Activated CD4-positive, alpha-beta T cell treated with anti-CD3 and anti-CD28 coated beads for 36 hours (primary cell): ENCODE measurements around the gene ARSI. TPM values are rescaled to one million over a fixed set of nuclear protein-coding genes. Genes with fewer than 3 reads are reported as not detected.

Source experiments
- ATAC-seq: fragments of 200-7000 bp; cut with Tn5 transposase; one replicate; pipeline ENCODE4 v1.10.0; 2021; ENCODE audit warnings: mild to moderate bottlenecking, moderate library complexity
- CTCF ChIA-PET: fragments of 350-600 bp; sonication (Branson Sonifier 250); formaldehyde crosslinking; loops from one replicate; lab custom pipeline; 2021; ENCODE audit warnings: antibody characterized with exemption; lab: Charles Lee
- POLR2A ChIA-PET: fragments of 350-600 bp; sonication (Branson Sonifier 250); formaldehyde crosslinking; loops from one replicate; lab custom pipeline; 2021; ENCODE audit warnings: antibody characterized with exemption, inconsistent platforms; lab: Charles Lee
- DNase-seq: peaks from one replicate; pipeline ENCODE4 v3.0.0-alpha.2; 2020
- H3K27ac Mint-ChIP-seq: one replicate; pipeline ENCODE4 v1.8.0; 2021; ENCODE audit warnings: mixed read lengths
- H3K27me3 Mint-ChIP-seq: one replicate; pipeline ENCODE4 v1.8.0; 2021; ENCODE audit warnings: mixed read lengths
- H3K36me3 Mint-ChIP-seq: one replicate; pipeline ENCODE4 v1.8.0; 2021; ENCODE audit warnings: low read depth, mixed read lengths
- H3K4me1 Mint-ChIP-seq: one replicate; pipeline ENCODE4 v1.8.0; 2021; ENCODE audit warnings: mixed read lengths
- H3K4me3 Mint-ChIP-seq: one replicate; pipeline ENCODE4 v1.8.0; 2021; ENCODE audit warnings: mild to moderate bottlenecking, moderate library complexity, mixed read lengths
- H3K9me3 Mint-ChIP-seq: one replicate; pipeline ENCODE4 v1.8.0; 2021; ENCODE audit warnings: low read depth, mixed read lengths
- intact Hi-C, 2 experiments: fragments of 100-400 bp; cut with DNase I in 1 of 2; cut with micrococcal nuclease in 1 of 2; formaldehyde crosslinking; loops; one replicate each; pipeline versions ENCODE4 v1.14.2 to v1.15.1; 2022 to 2024; cut with DNase I, micrococcal nuclease
- total RNA-seq, 2 experiments: library from RNA; stranded (reverse); gene quantifications; one replicate each; pipeline ENCODE4 v1.2.3, GENCODE V29; 2021

The ARSI gene
- total RNA-seq, 2 experiments from 2014 or later = not detected

- H3K9me3 Mint-ChIP-seq = no peaks in the 10 kb centered on the region
- H3K4me1 Mint-ChIP-seq = no peaks in the 10 kb centered on the region
- DNase-seq (no peak), ATAC-seq (peak; percentile 36)
- no peak overlapping the region for H3K27ac Mint-ChIP-seq
- intact Hi-C loops = no loop called here
- ChIA-PET POLR2A (no interaction called here), CTCF (no interaction called here)
- no peak overlapping the region for H3K4me3 Mint-ChIP-seq
- H3K27me3 Mint-ChIP-seq = peaks cover 2% of the 10 kb centered on the region
- no peaks in the 10 kb centered on the region for H3K36me3 Mint-ChIP-seq
Measured at GRCh38 chr5:150263801-150264621, 38.7 kb downstream of the ARSI start.

DNA sequence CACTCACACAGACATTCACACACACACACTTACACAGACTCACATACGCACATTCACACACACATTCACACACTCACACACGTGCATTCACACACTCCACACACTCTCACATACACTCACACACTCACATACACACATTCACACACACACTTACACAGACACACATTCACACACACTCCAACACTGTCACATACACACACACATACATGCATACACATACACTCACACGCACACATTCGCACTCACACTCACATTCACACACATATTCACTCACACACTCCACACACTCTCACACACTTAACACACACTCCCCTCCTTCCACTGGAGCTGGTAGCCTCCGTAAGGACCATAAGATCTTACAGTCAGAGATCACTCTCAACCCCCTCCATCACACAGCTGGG lies 39.3 kb downstream of the ARSI start:
- CTCF ChIA-PET = no interaction called here
- no peaks in the 10 kb centered on the region for H3K36me3 Mint-ChIP-seq
- no peak overlapping the region for H3K4me3 Mint-ChIP-seq
- no peak overlapping the region for H3K27ac Mint-ChIP-seq
- POLR2A ChIA-PET = no interaction called here
- H3K27me3 Mint-ChIP-seq = peaks cover 2% of the 10 kb centered on the region
- no peaks in the 10 kb centered on the region for H3K9me3 Mint-ChIP-seq
- ATAC-seq (no peak), DNase-seq (no peak)
- H3K4me1 Mint-ChIP-seq = no peaks in the 10 kb centered on the region
- intact Hi-C loops = no loop called here

DNA sequence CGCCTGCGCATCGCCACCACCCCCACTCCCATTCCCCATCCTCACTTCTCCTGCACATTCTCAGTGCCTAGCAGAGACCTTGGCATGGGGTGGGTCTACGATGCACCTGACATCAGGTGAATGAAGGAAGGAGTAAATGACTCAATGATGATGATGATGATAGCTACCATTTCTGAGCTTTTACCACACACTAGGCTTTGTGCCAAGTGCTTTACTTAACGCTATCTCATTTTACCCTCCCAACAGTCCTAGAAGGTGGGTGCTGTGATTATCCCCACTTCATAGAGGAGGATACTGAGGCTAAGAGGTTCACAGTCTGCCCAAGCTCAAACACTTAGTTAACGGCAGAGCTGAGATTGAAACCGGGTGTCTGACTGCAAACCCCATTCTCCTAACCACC lies 40.2 kb downstream of the ARSI start:
- Mint-ChIP-seq H3K27ac (no peak overlapping the region), H3K9me3 (no peaks in the 10 kb centered on the region), H3K4me1 (no peaks in the 10 kb centered on the region), H3K4me3 (no peak overlapping the region), H3K27me3 (peaks cover 2% of the 10 kb centered on the region), H3K36me3 (no peaks in the 10 kb centered on the region)
- ATAC-seq (no peak), DNase-seq (no peak)
- intact Hi-C loops = no loop called here
- ChIA-PET CTCF (interaction anchor here (1.0 to 1.3 kb wide), 2 partner anchors 13 kb away, joined by 3 to 7 read pairs; no protein-coding TSS in a partner anchor), POLR2A (no interaction called here)

GRCh38 chr5:150261231-150261630 lies 41.5 kb downstream of the ARSI start:
- ChIA-PET CTCF (no interaction called here), POLR2A (no interaction called here)
- Mint-ChIP-seq H3K27me3 (peaks cover 2% of the 10 kb centered on the region), H3K9me3 (no peaks in the 10 kb centered on the region), H3K4me3 (no peak overlapping the region), H3K36me3 (no peaks in the 10 kb centered on the region), H3K27ac (no peak overlapping the region), H3K4me1 (no peaks in the 10 kb centered on the region)
- intact Hi-C loops = no loop called here
- ATAC-seq (no peak), DNase-seq (no peak)

GRCh38 chr5:150258130-150258529 lies 44.6 kb downstream of the ARSI start:
- ATAC-seq = no peak

DNA sequence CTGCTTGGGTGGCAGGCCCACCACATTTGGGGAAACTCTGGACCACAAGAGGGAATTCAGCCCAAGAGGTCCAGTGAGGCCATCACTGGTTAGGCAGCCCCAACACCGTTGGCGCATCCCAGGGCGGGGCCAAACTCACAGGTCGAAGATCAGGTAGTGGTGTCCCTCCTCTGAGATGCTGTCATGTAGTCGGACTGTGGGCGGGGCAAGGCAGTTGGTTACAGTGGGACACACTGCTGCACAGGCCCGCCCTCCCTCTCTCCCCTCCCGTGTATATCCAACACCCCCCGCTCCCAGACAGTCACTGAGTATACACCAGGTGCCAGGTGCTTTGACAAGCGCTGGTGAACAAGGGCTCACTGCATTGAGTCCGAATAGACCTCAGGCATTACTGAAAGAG lies 45.3 kb downstream of the ARSI start:
- H3K27me3 Mint-ChIP-seq = no peaks in the 10 kb centered on the region
- no peaks in the 10 kb centered on the region for H3K9me3 Mint-ChIP-seq
- ChIA-PET POLR2A (no interaction called here), CTCF (interaction anchor here (0.6 to 1.3 kb wide), 2 partner anchors 39 to 126 kb away, joined by 4 read pairs; no protein-coding TSS in a partner anchor)
- intact Hi-C loops = no loop called here
- H3K36me3 Mint-ChIP-seq = no peaks in the 10 kb centered on the region
- no peak for ATAC-seq
- no peak overlapping the region for H3K4me3 Mint-ChIP-seq
- DNase-seq = no peak
- no peak overlapping the region for H3K27ac Mint-ChIP-seq
- no peaks in the 10 kb centered on the region for H3K4me1 Mint-ChIP-seq

More at GRCh38 chr5:150258130-150258529, 44.6 kb downstream of the ARSI start:
- no peak for DNase-seq
- Mint-ChIP-seq H3K36me3 (no peaks in the 10 kb centered on the region), H3K4me3 (no peak overlapping the region), H3K27me3 (no peaks in the 10 kb centered on the region), H3K9me3 (no peaks in the 10 kb centered on the region), H3K4me1 (no peaks in the 10 kb centered on the region), H3K27ac (no peak overlapping the region)
- CTCF ChIA-PET = interaction anchor here (1.3 kb wide), 1 partner anchor 40 kb away, joined by 4 read pairs; no protein-coding TSS in a partner anchor
- POLR2A ChIA-PET = no interaction called here
- intact Hi-C loops = no loop called here

DNA sequence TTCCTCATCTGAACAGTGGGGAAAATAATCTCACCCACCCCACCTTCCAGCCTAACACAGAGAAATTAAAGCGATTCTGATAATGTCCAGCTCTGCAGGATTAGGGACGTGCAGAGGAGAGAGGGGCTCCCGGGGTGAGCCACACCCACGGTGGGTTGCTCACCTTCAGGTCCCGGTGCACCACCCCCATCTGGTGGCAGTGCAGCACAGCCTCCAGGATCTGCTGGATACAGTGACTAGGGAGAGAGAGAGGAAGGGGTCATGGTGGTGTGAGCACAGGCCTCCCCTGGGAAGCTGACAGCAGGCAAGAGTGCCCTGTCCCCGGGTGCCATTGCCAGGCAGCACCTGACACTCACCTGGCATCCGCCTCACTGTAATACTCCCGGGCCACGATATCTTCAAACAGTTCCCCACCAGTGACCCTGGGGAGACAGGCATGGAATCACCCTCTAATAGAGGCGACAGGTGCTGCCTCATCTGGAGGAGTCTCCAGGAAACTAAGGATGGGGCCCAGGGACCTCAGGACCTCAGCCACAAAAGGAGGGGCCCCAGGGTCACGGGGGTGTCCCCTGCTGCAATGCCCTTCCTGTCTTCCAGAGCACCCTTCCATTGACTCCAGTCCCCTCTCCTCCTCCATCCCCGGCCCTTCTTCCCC lies 46.2 kb downstream of the ARSI start:
- Mint-ChIP-seq H3K36me3 (no peaks in the 10 kb centered on the region), H3K27me3 (no peaks in the 10 kb centered on the region), H3K4me3 (no peak overlapping the region), H3K4me1 (no peaks in the 10 kb centered on the region), H3K9me3 (no peaks in the 10 kb centered on the region), H3K27ac (no peak overlapping the region)
- intact Hi-C loops = no loop called here
- CTCF ChIA-PET = interaction anchor here (0.6 kb wide), 1 partner anchor 127 kb away, joined by 4 read pairs; no protein-coding TSS in a partner anchor
- no peak for ATAC-seq
- POLR2A ChIA-PET = no interaction called here
- DNase-seq = no peak

GRCh38 chr5:150255659-150256409 lies 46.9 kb downstream of the ARSI start:
- Mint-ChIP-seq H3K4me1 (no peaks in the 10 kb centered on the region), H3K4me3 (no peak overlapping the region), H3K27ac (no peak overlapping the region), H3K9me3 (no peaks in the 10 kb centered on the region), H3K36me3 (no peaks in the 10 kb centered on the region), H3K27me3 (no peaks in the 10 kb centered on the region)
- ChIA-PET POLR2A (interaction anchor here (0.5 kb wide), 1 partner anchor 337 kb away, joined by 3 read pairs; no protein-coding TSS in a partner anchor), CTCF (no interaction called here)
- no peak for DNase-seq
- no peak for ATAC-seq
- intact Hi-C loops = no loop called here

DNA sequence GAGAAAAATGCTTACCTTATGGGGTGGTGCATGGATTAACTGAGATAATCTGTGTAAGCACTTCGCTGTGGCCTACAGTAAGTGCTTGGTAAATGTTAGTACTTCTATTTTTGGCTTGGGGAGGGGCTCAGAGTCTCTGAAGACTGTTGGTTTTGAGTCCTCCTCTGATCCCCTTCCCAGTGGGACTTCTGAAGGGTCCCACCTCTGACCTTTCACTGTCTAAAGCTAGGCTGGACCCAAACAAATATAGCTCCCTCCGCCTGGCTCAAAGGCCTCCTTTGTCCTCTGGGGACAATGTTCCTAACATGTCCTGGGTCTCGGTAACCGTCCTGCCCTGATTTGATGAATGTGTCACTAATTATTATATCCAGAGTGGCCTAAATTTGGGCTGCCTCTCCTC lies 47.9 kb downstream of the ARSI start:
- intact Hi-C loops = no loop called here
- H3K27ac Mint-ChIP-seq = no peak overlapping the region
- no peak overlapping the region for H3K4me3 Mint-ChIP-seq
- H3K4me1 Mint-ChIP-seq = no peaks in the 10 kb centered on the region
- H3K36me3 Mint-ChIP-seq = no peaks in the 10 kb centered on the region
- H3K9me3 Mint-ChIP-seq = no peaks in the 10 kb centered on the region
- ATAC-seq (no peak), DNase-seq (no peak)
- H3K27me3 Mint-ChIP-seq = no peaks in the 10 kb centered on the region
- CTCF ChIA-PET = interaction anchor here (0.7 kb wide), 1 partner anchor 95 kb away, joined by 3 read pairs; no protein-coding TSS in a partner anchor
- POLR2A ChIA-PET = no interaction called here

GRCh38 chr5:150254363-150254762 lies 48.3 kb downstream of the ARSI start:
- no peak overlapping the region for H3K4me3 Mint-ChIP-seq
- DNase-seq (no peak), ATAC-seq (no peak)
- intact Hi-C loops = no loop called here
- H3K4me1 Mint-ChIP-seq = no peaks in the 10 kb centered on the region
- H3K27me3 Mint-ChIP-seq = no peaks in the 10 kb centered on the region
- H3K9me3 Mint-ChIP-seq = no peaks in the 10 kb centered on the region
- ChIA-PET POLR2A (no interaction called here), CTCF (interaction anchor here (0.7 kb wide), 1 partner anchor 95 kb away, joined by 3 read pairs; no protein-coding TSS in a partner anchor)
- no peak overlapping the region for H3K27ac Mint-ChIP-seq
- H3K36me3 Mint-ChIP-seq = no peaks in the 10 kb centered on the region

GRCh38 chr5:150253416-150254208 lies 49.1 kb downstream of the ARSI start:
- DNase-seq (no peak), ATAC-seq (no peak)
- no peaks in the 10 kb centered on the region for H3K27me3 Mint-ChIP-seq
- H3K27ac Mint-ChIP-seq = no peak overlapping the region
- no peak overlapping the region for H3K4me3 Mint-ChIP-seq
- POLR2A ChIA-PET = no interaction called here
- H3K9me3 Mint-ChIP-seq = no peaks in the 10 kb centered on the region
- H3K4me1 Mint-ChIP-seq = no peaks in the 10 kb centered on the region
- intact Hi-C loops = no loop called here
- no peaks in the 10 kb centered on the region for H3K36me3 Mint-ChIP-seq
- CTCF ChIA-PET = interaction anchor here (0.7 kb wide), 1 partner anchor 96 kb away, joined by 3 read pairs; no protein-coding TSS in a partner anchor
